A172 (cell line): Measurements from ENCODE around the gene FUT6. TPM values are rescaled to one million over a fixed set of nuclear protein-coding genes. Genes with fewer than 3 reads are reported as not detected.
A peak's percentile ranks its signal among the peaks of the same experiment; 100 is the strongest.
"Not testable (repeated sequence)": the region's sequence is repeated elsewhere in the genome, so short reads cannot be mapped to it uniquely, and the experiment has no call there.

Experiments used
- DNase-seq: peaks from one replicate; pipeline ENCODE4 v3.0.0-alpha.2; 2015; ENCODE audit warnings: low spot score
- total RNA-seq: library from RNA; depleted of rRNA; stranded (reverse); fragments of >200 nt; shearing (Covaris generic); gene quantifications from 2 replicates; pipeline ENCODE4 v1.2.3, GENCODE V29; 2014; rRNA removed

The FUT6 gene, protein sequence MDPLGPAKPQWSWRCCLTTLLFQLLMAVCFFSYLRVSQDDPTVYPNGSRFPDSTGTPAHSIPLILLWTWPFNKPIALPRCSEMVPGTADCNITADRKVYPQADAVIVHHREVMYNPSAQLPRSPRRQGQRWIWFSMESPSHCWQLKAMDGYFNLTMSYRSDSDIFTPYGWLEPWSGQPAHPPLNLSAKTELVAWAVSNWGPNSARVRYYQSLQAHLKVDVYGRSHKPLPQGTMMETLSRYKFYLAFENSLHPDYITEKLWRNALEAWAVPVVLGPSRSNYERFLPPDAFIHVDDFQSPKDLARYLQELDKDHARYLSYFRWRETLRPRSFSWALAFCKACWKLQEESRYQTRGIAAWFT
- total RNA-seq: not detected in 2 replicates

GRCh38 chr19:5839065-5840017, at the start of gene FUT6:
Gene FUT6 (minus strand): TSS chr19:5839702. CDS start chr19:5832567, 7,135 bp downstream.
- DNase-seq: no peak

DNA sequence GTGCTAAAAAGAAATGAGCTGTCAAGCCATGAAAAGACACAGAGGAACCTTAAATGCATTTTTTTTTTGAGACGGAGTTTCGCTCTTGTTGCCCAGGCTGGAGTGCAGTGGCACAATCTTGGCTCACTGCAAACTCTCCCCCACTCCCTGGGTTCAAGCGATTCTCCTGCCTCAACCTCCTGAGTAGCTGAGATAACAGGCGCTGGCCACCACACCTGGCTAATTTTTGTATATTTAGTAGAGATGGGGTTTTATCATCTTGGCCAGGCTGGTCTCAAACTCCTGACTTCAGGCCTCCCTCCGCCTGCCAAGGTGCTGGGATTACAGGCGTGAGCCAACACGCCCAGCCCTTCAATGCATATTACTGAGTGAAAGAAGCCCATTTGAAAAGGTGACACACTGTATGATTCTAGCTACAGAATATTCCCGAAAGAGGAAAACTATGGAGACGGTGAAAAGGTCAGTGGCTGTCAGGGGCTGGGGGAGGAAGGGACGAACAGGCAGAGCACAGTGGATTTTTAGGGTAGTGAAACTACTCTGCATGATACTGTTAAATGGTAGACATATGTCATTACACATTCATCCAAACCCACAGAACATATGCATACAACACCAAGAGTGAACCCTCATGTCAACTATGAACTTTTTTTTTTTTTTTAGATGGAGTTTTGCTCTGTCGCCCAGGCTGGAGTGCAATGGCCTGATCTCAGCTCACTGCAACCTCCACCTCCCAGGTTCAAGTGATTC, 44.7 kb upstream of the FUT6 start:
- not testable (repeated sequence) for DNase-seq

- not testable (repeated sequence) for DNase-seq
Measured at GRCh38 chr19:5883157-5883873, 43.8 kb upstream of the FUT6 start.

- no peak for DNase-seq
Measured at GRCh38 chr19:5882421-5882968, 43.0 kb upstream of the FUT6 start.

- no peak for DNase-seq
Measured at GRCh38 chr19:5881543-5882299, 42.2 kb upstream of the FUT6 start.

DNA sequence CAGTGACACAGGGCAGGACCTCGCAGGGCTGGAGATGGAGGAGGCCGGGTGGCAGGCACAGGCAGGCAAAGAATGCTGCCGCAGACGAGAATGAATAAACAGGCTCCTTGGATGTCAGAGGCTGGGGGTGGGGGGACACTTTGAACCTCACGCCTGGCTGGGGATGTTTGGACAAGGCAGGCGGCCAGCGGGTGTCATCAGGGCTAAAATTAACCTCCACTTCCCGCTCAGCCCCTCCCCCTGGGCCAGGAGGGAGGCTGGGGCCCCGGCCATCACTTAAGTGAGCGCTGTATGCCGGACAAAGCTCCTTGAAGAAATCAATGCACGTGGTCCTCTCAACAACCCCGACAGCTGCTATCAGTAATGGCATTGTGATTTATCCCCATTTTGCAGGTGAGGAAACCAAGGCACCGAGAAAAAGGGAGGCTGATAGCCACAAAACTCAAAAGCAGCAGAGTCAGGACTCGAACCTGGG, 41.1 kb upstream of the FUT6 start:
- DNase-seq: peak; percentile 67

DNA sequence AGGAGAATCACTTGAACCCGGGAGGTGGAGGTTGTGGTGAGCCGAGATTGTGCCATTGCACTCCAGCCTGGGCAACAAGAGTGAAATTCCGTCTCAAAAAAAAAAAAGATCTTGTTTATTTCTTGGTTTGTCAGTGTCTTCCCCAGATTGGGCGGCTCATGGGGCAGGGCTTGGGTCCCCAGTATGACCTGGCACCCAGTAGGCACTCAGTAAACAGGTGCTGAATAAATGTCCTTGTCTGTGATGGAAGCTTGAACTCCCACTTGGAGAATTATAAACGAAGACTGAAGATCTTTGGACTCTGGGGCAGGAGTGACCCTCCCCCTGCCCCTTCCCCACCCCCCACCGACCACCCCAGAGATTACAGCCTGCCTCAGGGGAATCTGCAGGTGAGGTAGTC, 40.7 kb upstream of the FUT6 start:
- no peak for DNase-seq

- no peak for DNase-seq
Measured at GRCh38 chr19:5877882-5878281, 38.4 kb upstream of the FUT6 start.

DNA sequence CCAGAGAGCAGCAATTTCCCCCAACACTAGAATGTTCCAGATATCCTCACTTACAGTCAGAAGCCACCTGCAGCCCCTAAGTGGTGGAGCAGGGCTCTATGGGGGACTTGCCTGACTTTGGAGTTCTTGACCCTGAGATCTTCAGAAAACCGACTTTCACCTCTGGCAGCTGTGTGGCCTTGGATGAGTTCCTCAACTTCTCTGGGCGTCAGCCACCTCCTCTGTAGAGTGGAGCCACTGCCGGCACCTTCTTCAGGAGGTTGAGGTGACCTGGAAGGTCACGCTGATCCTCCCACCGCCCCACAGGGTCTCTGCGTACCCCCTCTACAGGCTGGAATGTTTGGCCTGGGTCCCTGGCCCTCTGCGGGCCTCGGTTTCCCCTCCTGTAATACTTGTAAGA, 37.9 kb upstream of the FUT6 start:
- no peak for DNase-seq

GRCh38 chr19:5874496-5874895, 35.0 kb upstream of the FUT6 start:
- peak; percentile 78 for DNase-seq

- no peak for DNase-seq
Measured at GRCh38 chr19:5873617-5874199, 34.2 kb upstream of the FUT6 start.

GRCh38 chr19:5870986-5871394, 31.5 kb upstream of the FUT6 start:
- no peak for DNase-seq

DNA sequence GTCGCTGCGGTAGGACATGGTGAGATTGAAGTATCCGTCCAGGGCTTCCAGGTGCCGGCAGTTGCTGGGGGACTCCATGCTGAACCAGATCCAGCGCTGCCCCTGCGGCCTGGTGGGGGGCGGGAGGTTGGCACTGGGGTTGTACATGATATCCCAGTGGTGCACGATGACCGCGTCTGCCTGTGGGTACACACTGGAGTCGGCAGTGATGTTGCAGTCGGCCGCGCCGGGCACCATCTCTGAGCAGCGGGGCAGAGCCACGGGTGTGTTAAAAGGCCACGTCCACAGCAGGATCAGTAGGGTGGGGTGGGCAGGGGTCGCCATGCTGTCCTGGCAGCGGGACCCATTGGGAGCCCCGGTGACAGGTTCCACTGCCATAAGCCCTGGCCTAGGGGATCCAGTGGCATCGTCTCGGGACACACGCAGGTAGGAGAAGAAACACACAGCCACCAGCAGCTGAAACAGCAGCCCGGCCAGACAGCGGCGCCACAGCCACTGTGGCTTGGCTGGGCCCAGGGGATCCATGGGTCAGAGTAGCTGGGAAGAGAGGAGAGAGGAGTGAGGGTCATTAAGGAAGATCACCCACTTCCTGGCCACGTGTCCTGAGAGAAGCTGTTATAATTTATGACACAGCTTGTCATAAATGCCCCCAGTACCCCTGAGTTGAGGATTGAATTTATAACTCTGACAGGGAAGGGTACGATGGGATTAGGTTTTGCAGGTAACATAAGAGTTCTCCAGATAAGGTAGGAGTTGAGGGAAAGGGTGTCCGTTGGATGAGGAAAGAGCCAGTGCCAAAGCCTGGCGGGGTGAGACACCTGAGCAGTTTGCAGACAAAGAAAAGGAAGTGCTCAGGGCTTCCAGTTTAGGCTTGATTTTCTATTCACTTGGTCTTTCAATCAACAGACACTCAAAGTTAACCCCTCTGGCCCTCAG, 28.0 kb upstream of the FUT6 start:
- no peak for DNase-seq

DNA sequence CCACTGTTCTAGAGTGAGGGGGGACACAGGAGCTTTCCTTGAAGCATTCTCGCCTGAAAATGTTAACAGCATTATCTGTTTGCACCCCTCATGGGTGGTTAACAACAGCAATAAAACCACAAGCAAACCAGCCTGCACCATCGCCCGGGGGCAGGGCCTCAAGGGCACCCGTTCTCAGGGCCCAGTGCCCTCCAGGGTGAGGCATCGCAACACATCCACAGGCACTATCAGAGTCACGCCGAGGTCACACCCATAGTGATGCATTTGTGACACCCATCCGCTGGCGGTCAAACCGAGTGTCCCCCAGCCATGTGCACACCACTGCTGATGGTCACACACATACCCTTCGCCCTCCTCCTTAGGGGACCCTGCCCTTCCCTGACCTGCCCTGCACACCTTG, 26.3 kb upstream of the FUT6 start:
- no peak for DNase-seq

DNA sequence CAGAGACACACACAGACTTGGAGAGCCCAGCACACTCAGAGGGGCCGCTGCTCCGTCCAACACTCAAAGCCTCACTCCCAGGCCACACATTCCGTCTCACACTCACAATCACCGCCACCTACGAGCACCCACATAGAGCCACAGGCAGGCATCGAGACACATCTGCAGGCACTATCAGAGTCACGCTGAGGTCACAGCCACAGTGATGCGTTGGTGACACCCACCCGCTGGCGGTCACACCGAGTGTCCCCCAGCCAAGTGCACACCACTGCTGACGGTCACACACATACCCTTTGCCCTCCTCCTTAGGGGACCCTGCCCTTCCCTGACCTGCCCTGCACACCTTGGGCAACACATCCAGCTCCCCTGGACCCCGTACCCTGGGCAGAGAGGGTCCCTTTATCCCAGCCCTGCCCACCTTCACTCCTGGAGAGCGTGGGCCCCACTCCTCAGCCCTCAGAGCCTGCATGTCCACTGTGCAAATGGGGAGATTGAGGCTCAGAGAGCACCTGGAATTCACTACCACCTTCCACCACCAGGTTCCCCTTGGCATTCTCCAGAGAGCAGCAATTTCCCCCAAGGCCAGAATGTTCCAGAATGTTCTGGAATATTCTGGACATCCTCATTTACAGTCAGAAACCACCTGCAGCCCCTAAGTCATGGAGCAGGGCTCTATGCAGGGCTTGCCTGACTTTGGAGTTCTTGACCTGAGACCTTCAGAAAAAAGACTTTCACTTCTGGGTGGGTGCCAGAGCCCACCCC, 25.4 kb upstream of the FUT6 start:
- no peak for DNase-seq

GRCh38 chr19:5864013-5864720, 24.7 kb upstream of the FUT6 start:
- DNase-seq: no peak

DNA sequence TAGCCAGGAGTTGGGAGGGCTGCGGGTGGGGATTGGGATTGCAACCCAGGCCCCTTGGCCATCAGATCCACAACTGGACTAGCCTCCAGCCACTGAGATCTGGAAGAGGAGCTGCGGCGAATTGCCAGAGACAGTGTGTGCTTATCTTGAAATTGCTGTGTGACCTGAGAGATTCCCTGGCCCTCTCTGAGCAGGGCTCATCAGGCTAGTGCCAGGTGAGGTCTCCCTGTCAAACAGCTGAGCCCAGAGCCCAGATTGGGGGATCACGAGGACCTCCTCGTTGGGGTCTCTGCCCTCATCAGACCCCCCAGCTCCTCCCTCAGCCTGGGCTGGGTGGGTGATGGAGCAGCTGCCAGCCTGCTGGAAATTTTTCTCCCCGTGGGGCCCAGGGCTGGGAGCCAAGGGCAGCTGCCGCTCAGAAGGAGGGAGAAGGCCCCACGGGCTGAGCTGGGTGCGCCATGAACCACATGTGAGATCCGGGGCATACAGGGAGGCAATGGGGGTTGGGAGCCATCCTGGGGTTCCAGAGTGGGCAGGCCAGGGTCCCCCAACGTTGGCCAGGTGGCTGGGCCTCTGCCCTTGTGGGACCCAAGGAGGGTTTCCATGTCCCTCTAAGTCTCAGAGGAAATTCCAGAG, 23.6 kb upstream of the FUT6 start:
- DNase-seq: no peak
